Measurements from ENCODE around the gene RAD52.

GRCh38 chr12:953776-954175, 4.3 kb upstream of the RAD52 start:
- TF ChIP-seq SPI1 (IDR thresholded peaks at IDR 0.05; ENCODE audit: low read depth, low read length), result no peak
- TF ChIP-seq POLR2A (IDR thresholded peaks at IDR 0.05; ENCODE audit: low read depth, low read length), result no peak
- no peak for TF ChIP-seq POLR2AphosphoS5 (IDR thresholded peaks at IDR 0.05; ENCODE audit: low read depth, low read length)
- TF ChIP-seq TAF1 (IDR thresholded peaks at IDR 0.05; ENCODE audit: low read depth, low read length), result no peak
- TF ChIP-seq PAX5 (IDR thresholded peaks at IDR 0.05; ENCODE audit: insufficient read depth, low read length, severe bottlenecking), result no peak
- TF ChIP-seq POU2F2 (IDR thresholded peaks at IDR 0.05; ENCODE audit: low read depth, low read length), result no peak

Data from GM12891 (cell line).